Measurements from ENCODE around the gene CRACDL.

Gene CRACDL, protein sequence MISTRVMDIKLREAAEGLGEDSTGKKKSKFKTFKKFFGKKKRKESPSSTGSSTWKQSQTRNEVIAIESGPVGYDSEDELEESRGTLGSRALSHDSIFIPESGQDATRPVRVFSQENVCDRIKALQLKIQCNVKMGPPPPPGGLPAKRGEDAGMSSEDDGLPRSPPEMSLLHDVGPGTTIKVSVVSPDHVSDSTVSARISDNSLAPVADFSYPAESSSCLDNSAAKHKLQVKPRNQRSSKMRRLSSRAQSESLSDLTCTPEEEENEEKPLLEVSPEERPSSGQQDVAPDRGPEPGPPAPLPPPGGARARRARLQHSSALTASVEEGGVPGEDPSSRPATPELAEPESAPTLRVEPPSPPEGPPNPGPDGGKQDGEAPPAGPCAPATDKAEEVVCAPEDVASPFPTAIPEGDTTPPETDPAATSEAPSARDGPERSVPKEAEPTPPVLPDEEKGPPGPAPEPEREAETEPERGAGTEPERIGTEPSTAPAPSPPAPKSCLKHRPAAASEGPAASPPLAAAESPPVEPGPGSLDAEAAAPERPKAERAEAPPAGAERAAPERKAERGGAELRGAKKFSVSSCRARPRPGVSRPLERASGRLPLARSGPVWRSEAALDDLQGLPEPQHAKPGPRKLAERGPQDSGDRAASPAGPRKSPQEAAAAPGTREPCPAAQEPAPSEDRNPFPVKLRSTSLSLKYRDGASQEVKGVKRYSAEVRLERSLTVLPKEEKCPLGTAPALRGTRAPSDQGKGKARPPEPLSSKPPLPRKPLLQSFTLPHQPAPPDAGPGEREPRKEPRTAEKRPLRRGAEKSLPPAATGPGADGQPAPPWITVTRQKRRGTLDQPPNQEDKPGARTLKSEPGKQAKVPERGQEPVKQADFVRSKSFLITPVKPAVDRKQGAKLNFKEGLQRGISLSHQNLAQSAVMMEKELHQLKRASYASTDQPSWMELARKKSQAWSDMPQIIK

DNA sequence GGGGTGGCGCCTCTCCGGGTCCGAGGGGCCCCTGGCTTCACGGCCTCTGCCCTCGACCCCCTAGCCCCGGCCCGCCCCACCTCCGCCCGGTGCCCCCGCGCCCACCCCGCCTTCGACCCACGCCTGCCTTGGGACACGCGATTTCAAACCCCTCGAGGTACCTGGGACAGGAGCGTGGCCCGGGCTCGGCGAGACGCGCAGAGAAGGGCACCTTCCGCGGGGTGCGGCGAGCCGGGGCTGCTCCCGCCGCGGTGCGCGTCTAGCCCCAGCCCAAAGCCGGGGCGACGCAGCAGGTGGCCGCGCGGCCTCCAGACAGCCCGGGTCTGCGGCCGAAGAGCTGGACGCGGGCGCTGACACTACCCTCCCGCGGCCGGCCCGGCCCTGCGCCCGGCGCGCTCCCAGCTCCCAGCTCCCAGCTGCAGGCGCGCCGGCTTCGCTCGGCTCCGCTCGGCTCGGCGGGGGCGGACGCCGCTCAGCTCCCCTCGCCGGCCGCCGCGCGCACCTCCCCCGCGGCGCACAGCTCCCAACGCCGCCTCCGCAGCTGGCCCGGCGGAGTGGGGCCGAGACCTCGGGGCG lies at the start of gene CRACDL:
Gene CRACDL (minus strand): TSS at position 449 of the 576 bp plus-strand sequence. CDS start 89,425 bp downstream, outside the sequence.
- DNase-seq (ENCODE audit: low read depth), result no peak

DNA sequence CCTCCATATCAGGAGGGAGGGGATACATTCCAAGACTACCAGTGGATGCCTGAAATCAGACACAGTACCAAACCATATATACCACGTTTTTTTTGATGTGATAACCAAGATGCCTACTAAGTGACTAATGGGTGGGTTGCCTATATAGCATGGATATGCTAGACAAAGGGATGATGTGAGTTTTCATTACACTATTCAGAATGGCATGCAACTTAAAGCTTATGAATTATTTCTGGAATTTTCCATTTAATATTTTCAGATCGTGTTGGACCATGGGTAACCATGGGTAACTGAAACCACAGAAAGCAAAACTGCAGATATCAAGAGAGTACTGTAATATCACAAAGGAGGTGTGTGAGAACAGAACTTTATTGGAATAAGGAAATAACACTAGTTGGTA lies 39.6 kb upstream of the CRACDL start:
- peak; percentile 56 for DNase-seq (ENCODE audit: low read depth)

DNA sequence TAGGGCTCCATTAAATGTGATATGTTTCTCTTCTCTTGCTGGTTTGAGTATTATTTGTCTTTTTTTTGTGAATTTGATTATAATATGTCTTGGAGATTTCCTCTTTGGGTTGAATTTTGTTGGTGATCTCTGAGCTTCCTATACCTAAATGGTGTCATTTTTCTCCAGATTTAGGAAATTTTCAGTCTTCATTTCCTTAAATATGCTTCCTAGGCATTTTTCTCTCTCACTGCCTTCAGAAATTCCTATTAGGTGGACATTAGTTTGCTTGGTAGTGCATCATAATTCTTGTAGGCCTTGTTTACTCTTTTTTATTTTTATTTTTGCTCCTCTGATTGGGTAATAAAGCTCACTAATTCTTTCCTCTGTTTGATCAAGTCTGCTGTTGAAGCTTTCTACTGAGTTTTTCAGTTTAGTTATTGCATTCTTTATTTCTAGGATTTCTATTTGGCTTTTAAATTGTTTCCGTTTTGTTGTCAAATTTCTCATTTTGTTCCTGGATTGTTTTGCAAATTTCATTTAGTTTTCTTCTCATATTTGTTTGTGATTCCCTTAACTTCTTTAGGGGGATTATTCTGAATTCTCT lies 36.6 kb upstream of the CRACDL start:
- no peak for DNase-seq (ENCODE audit: low read depth)

DNA sequence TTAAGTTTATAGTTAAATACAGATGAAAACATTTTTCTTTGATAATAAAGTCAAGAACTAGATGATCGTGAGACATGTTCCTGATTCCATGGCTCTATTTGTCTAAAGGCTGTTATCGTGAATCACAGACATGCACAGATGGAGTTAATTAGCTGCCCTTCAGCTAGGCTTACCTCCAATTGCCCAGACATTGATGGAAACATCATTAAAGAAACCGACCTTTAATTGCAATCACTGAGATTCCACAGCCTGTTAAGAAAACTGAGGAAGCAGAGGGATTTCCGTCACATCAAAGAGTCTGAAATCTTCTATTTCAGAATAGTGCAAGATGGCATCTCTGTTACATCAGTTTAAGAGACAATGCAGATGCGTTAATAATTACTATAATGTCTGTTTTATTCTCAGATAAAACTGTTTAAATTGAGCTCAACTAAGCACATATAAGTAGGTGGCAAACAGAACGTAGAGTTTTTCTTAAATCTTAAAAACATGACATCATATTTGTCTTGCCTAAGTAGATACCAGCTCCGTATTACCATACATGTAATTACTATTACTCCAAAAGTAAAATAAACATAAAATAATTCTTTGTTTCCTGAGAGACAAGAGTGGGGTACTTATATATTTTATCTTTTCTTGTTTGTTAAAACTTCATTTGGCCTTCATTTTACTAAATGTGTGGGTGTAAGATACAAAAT lies 23.9 kb upstream of the CRACDL start:
- no peak for DNase-seq (ENCODE audit: low read depth)

DNA sequence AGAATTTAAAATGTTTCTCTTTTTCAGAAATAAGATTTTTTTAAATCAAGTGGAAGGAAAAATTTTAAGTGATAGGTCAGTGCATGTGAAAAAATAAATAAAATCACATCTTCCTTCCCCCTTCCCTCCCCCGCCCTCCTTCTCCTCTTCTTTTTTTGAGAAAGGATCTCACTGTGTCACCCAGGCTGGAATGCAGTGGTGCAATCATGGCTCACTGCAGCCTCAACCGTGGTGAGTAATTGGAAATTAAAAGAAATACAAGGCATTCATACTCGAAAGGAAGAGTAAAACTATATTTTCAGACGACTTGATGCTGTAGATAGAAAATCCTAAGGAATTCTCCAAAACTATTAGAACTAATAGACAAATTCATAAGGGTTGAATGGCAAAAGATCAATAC lies 16.9 kb upstream of the CRACDL start:
- DNase-seq (ENCODE audit: low read depth), result peak; percentile 68

DNA sequence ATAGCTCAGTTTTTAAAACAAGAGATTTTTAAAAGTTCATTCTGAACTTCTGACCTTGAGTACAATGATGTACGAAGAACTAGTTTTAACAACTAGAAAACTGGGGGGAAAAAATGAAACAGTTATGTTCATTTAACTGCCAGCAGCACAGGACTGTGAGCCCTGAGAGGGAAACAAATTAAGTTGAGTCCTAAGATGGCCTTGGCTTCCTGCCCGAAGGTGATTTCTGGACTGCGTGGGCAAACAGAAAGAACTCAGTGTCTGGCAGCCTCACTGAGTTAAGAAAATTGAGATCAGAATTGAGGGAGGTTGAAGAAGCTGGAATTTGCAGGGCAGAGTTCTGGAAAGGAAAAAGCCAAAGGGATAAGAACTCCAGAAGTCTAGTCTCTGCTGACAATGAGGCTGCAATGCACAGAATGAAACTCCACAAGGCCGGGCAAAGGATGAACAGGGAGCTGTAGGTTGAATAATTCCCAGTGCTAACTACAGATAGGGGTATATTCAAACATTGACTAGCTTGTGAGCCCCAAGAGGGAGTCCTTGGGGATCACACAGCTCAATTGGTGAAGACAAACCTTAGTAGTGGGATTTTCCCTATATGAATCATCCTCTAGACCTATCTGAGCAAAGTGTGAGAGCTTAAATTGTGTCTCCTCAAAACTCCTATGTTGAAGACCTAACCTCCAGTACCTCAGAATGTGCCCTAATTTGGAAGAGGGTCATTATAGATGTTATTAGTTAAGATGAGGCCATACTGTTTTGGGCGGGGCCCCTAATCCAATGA lies 13.1 kb upstream of the CRACDL start:
- DNase-seq (ENCODE audit: low read depth), result no peak

DNA sequence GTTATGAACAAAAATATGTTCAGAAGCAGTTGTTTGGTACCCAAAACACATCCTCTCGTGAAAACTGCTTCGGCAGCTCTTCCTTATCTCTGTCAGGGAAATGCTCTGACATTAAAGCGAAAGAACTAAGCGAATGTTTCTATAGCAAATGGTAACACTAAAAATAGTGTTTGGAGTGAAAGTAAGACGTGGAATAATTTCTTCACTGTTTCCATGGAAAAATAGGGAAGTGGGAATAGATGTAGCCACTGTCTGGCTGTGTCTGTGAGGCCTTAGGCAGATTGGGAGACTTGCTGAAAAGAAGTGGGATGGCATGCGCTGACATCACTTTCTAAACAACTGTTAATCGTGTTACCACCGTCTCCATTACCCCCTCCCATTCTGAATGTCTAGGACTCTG lies 11.5 kb upstream of the CRACDL start:
- no peak for DNase-seq (ENCODE audit: low read depth)

DNA sequence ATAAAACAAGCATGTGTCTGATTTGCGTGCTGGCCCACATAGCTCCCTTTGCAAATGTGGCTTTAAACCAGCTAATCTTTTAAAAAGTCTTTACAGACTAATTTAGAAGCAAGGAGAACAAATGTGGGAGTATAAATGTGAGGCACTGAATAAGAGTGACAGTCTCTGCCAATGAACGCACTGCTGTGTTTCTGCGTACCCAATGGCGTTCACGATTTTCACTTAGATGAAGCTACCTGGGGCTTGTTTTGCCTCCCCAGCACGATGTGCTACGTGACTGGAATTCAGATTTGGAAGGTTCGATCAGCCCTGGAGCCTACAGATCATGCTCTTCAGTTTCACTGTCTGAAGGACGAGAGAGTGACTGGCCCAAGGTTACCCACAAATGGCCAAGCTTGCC lies 10.8 kb upstream of the CRACDL start:
- DNase-seq (ENCODE audit: low read depth), result no peak

DNA sequence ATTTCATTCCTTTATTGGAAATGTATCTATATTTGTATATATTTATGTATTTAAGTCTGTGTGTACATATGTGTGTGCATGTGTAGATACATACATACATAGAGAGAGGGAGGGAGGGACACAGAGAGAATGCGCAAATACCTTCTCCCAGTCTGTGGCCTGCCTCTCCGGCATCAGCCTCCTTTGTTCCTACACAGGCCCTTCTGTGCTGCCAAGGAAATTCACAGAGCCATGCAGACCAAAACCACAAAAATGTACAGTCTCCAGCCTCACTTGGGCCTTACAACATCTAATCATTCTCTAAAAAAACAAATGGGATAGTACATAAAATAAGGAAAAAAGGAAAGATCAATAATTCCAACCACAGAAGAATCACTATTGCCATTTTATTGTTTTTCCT lies 8.8 kb upstream of the CRACDL start:
- DNase-seq (ENCODE audit: low read depth), result no peak

DNA sequence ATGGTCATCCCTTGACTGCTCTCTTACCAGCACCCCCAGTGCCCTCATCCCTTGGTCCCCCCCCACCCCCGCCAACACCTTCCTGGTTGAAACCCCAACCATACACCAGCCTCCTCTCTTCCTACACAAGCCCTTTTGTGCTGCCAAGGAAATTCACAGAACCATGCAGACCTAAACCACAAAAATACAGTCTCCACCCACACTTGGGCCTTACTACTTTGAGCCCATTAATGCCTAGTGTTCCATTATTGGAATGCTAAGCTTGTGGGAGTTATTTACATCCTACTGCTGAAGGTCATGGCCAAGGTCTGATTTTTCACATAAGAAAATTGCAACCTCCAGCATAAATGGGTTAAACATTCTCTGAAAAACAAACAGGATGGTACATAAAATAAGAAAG lies 4.1 kb upstream of the CRACDL start:
- DNase-seq (ENCODE audit: low read depth), result no peak

DNA sequence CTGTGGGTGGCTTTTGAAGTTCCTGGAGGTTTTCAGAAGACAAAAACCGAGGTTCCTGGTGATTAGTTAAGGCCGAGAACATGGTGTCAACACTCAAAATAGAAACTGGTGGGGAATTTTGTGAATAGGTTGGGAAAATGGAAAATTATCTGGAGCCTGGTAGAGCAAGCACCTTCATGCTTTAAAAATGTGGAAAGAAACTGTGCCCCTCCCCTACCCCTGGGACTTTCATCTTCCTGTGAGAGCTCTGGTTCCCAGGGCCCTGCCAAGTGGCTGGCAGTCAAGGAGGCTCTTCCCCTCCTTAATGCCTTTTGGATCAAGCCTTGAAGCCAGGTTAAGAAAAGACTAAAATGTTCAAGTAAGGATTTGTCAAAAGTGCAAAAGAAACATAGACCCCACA lies 1.9 kb upstream of the CRACDL start:
- no peak for DNase-seq (ENCODE audit: low read depth)

DNA sequence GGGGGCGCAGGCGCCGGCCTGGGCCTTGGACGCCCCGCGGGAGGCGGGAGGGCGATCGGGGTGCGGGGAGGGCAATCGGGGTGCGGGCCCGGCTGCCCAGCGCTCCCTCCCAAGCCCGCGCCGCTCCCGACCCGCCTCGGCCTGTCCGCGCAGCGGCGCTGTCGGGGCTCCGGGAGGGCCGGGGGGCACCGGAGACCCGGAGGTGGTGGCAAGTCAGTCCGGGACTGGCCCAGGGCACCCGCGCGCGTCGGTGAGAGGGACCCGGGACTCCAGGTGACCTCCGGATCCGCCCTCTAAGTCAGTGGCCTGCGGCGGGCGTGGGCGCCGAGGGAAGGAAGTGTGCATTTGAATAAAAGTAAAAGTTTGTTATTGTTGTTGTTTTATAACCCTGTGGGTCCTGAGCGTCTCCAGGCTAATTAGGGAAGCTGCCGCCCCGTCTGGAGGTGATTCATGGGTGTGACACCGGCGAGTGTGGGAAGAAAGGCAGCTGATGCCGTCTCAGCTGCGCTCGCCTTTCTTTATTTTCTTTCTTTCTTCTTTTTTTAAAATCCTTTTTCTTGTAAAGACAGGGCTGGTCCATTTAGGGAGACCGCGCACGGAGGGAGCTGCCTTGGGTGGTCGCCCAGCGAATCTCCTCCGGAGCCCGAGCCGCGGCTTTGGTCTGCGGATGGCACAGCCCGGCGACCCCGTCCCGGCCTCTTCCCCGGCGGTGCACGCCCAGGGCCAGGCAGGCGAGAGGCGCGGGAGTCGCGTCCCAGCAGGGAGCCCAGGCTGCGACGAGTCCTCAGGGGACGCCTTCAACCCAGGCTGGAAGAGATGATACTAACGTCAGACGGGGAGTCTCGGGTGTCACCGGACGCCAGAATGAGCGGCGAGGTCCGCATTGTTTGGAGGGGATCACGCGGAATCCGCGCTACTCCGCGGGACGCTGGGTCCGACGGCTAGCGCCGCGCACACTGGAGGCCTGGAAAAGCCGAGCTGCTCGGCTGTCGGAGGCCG lies 627 bp upstream of the CRACDL start:
- no peak for DNase-seq (ENCODE audit: low read depth)

DNA sequence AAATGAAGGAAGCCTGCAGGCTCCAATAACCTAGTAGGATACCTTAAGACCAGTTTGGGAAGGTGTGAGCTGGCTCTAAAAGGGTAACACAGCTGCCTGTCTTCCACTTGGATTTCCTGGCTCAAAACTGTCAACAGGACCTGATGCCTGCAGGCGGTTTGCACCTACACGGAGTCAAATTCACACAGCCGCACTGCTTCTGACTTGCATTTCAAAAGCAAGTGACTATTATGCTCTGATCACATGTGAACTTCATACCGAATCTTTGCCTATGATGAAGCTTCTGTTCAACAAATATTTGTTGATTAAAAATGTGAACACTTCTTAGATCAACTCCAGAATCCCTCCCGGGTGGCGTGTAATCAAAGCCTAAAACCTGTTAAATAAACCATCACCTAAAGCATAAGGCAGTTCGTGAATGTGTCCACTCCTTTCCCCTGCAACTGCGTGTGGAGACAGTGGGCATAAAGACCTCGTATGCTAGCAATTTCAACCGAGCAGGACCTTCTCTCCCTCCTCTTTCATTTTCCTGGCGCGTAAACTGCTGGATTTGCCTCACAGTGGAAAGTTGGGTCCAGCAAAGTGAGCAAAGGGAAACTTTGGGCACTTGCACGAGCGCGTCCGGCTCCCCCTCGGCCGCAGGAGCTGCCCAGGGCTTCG lies 784 bp downstream of the CRACDL start:
- DNase-seq (ENCODE audit: low read depth), result no peak

DNA sequence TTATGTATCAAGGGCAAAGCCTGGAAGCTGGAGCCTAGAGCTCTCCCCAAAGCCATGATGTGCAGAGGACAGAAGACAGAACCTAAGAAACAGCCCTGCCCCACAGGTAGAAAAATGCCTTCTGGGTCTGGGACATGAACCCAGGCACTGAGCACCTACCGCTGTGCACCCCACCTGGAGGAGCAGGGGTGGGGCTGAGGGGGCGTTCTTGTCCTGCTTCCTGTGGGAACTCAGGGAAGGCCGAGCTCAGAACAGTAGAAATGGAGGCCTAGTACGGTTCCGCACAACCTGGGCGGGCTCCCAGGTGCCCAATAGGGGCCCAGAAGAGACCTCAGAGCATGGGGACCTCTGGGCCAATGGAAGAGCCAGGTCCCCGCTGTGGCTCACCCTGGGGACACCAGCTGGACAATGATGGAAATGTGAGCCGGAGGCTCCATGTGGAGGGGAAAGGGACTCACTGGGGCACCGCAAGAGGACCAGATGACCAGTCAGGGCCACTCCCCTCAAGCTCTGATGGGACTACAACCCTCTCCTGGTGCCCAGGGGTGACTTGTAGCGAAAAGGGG lies 3.2 kb downstream of the CRACDL start:
- DNase-seq (ENCODE audit: low read depth), result no peak

DNA sequence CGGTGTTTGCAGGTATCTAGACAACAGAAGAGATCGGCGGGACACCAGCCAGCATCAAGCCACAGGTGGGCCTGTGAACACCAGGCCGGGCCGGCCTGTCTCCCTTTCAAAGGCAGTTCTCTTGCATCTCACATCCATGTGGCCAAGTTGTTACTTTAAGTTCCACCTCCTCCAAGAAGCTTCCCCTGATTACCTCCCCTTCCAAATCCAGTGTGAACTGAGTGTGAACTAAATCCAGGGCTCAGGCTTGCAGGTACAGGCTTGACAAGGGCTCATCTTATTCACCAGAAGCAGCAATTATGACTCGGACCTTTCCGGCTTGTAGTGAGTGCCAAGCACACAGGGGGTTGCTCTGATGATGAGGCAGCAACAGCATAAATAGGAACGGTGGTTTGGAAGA lies 3.9 kb downstream of the CRACDL start:
- no peak for DNase-seq (ENCODE audit: low read depth)

DNA sequence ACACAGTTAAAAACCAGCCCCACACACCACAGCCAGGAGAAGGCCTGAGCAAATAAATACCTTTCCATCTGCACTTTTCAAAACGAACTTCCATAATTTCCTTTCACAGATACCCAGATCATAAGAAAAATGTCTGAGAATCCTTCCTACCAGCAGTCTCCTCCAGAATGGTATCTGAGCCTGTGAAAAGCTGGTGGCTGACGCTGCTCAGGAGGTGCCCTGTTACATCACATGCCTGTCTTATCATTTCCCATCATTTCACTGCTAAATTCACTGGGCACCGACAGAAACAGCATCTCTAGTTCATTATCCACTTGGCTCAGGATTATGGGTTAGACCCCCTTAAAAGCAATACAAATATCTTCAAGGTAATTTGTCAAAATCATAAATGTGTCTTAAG lies 4.4 kb downstream of the CRACDL start:
- DNase-seq (ENCODE audit: low read depth), result no peak

DNA sequence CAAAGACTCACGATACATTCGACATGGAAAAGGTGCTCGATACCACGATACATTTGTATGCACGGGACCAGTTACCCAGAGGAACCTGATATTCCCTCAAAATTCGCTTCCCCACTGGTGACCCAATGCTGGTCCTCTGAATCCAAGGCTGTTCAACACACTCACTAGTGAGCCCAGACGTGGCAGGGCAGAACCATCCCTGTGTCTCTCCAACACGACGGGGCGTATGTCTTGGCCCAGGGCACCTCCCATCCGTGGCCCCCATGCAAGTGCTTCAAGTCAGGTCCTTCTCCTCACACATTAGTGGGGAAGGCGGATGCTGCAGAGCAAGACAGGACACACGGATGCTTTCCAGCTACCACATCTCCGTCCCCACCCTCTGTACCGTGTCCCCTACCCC lies 6.1 kb downstream of the CRACDL start:
- no peak for DNase-seq (ENCODE audit: low read depth)

DNA sequence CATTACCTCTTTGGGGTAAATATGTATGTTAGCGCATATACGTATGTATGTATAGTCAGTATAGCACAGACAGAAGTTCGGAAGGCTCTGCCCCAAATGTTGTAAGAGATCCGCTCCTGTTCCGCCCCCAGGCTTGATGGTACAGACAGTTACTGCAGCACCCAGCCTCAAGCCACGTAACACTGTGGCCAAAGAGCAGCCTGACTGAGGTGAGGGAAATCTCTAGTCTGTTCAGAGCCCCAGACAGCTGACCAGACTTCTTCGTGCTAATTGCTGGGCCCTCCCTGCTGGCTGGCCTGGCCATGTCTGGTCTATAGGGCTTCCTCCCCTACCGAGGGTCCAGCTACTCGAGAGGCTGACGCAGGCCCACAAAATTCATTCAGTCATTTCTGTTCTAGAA lies 7.8 kb downstream of the CRACDL start:
- no peak for DNase-seq (ENCODE audit: low read depth)

DNA sequence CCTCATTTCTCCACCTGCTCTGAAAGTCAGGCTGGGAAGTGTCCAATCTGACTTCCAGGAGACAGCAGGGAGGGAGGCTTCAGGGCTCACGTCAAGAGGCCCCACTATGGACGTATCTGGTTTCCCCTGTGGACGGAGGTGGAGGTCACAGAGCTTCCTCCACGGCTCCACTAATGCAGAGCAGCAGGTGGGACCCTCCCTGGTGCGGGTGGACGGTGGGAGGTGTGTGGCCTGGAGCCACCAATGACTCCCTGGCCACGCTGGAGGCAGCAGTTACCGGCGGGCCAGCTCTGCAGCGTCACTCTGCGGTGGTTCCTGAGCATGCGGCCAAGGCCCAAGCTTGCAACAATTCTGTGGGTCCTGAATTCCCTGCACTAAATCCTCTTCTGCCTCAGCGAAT lies 9.0 kb downstream of the CRACDL start:
- no peak for DNase-seq (ENCODE audit: low read depth)

All from HS-5 (cell line).